B cell (primary cell): Measurements from ENCODE around the gene GNGT2.

Experiments used
- EZH2 ChIP-seq: IDR thresholded peaks from 2 replicates; pipeline ENCODE4 v1.6.1; 2012; ENCODE audit warnings: borderline replicate concordance, low read depth, mild to moderate bottlenecking, moderate library complexity, low read length; ENCODE audit not compliant: insufficient read depth, poor library complexity, severe bottlenecking
- TF ChIP-seq, protein P1 (sequence below): fragments of 200-600 bp; IDR thresholded peaks from one replicate; pipeline ENCODE4 v1.8.0; 2022; ENCODE audit warnings: antibody characterized with exemption, mild to moderate bottlenecking

DNA sequence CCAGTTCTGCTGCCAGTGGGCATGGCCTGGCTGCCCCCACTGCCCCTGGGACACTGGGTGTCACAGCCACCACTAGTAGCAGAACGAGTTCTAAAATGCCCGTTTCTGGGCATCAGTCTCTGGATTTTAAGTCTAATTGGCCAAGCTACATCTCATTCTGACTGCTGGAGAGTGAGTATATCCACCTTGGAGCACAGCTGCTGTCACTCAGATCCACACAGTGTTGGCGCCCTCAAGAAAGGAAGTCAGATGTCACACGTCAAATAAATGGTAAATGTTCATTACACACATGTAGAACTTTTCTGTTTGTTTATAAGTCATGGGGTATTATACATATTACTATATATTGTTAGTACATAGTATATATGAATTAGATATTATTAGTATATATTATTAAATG lies 19.4 kb downstream of the GNGT2 start:
- TF ChIP-seq, protein P1, sequence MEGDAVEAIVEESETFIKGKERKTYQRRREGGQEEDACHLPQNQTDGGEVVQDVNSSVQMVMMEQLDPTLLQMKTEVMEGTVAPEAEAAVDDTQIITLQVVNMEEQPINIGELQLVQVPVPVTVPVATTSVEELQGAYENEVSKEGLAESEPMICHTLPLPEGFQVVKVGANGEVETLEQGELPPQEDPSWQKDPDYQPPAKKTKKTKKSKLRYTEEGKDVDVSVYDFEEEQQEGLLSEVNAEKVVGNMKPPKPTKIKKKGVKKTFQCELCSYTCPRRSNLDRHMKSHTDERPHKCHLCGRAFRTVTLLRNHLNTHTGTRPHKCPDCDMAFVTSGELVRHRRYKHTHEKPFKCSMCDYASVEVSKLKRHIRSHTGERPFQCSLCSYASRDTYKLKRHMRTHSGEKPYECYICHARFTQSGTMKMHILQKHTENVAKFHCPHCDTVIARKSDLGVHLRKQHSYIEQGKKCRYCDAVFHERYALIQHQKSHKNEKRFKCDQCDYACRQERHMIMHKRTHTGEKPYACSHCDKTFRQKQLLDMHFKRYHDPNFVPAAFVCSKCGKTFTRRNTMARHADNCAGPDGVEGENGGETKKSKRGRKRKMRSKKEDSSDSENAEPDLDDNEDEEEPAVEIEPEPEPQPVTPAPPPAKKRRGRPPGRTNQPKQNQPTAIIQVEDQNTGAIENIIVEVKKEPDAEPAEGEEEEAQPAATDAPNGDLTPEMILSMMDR: no peak
- TF ChIP-seq EZH2: no peak
